A673 (cell line): ENCODE data around the gene OAS1. TPM values are rescaled to one million over a fixed set of nuclear protein-coding genes. Genes with fewer than 3 reads are reported as not detected.

Experiments used
- BruUV-seq: library from RNA; stranded (reverse); fragments of 400-500 nt; replicated peaks from 2 replicates; lab custom pipeline; 2021; lab: Mats Ljungman, UMichigan
- CTCF ChIA-PET: fragments of 300-600 bp; sonication (Branson Sonifier 250); formaldehyde crosslinking; loops from one replicate; lab custom pipeline; 2022; ENCODE audit warnings: antibody characterized with exemption; lab: Charles Lee
- POLR2A ChIA-PET: fragments of 300-600 bp; sonication (Branson Sonifier 250); formaldehyde crosslinking; loops from one replicate; lab custom pipeline; 2022; ENCODE audit warnings: antibody characterized with exemption; ENCODE audit not compliant: low non-redundant PET; lab: Charles Lee
- DNase-seq: peaks from one replicate; pipeline ENCODE4 v3.0.0-alpha.2; 2015; ENCODE audit warnings: low spot score
- H3K27ac ChIP-seq: fragments of 200-600 bp; sonication (generic); 2 replicates; pipeline ENCODE4 v1.5.1; 2016; ENCODE audit warnings: mixed run types, low read depth, mild to moderate bottlenecking, mixed read lengths, antibody characterized with exemption, low read length; ENCODE audit not compliant: poor library complexity, severe bottlenecking
- H3K27me3 ChIP-seq: fragments of 200-600 bp; sonication (generic); replicated peaks from 2 replicates; pipeline ENCODE4 v1.6.1; 2017; ENCODE audit warnings: mixed run types, low read depth, mild to moderate bottlenecking, mixed read lengths, antibody characterized with exemption, low read length; ENCODE audit not compliant: insufficient read depth, poor library complexity
- H3K36me3 ChIP-seq: fragments of 200-600 bp; sonication (generic); 2 replicates; pipeline ENCODE4 v1.6.1; 2016; ENCODE audit warnings: mixed run types, mild to moderate bottlenecking, mixed read lengths, antibody characterized with exemption, low read length; ENCODE audit not compliant: insufficient read depth, poor library complexity, severe bottlenecking
- H3K4me1 ChIP-seq: fragments of 200-600 bp; sonication (generic); 2 replicates; pipeline ENCODE4 v1.6.1; 2017; ENCODE audit warnings: mixed run types, mild to moderate bottlenecking, mixed read lengths, antibody characterized with exemption, low read length; ENCODE audit not compliant: insufficient read depth, poor library complexity, severe bottlenecking
- H3K4me3 ChIP-seq: fragments of 200-600 bp; sonication (generic); 2 replicates; pipeline ENCODE4 v1.5.1; 2016; ENCODE audit warnings: low read depth, mixed run types, mild to moderate bottlenecking, mixed read lengths, low read length; ENCODE audit not compliant: poor library complexity, severe bottlenecking
- H3K9me3 ChIP-seq: fragments of 200-600 bp; sonication (generic); 2 replicates; pipeline ENCODE4 v1.6.1; 2016; ENCODE audit warnings: mixed run types, low read depth, mild to moderate bottlenecking, mixed read lengths, antibody characterized with exemption, low read length; ENCODE audit not compliant: poor library complexity, severe bottlenecking
- EZH2 ChIP-seq: fragments of 200-600 bp; sonication (generic); IDR thresholded peaks from 2 replicates; pipeline ENCODE4 v1.6.1; 2017; ENCODE audit warnings: borderline replicate concordance, low read depth, mild to moderate bottlenecking, mixed read lengths, antibody characterized with exemption, low read length; ENCODE audit not compliant: poor library complexity, severe bottlenecking
- intact Hi-C: fragments of 100-400 bp; cut with micrococcal nuclease; formaldehyde crosslinking; loops from one replicate; pipeline ENCODE4 v1.10.0; 2022; ENCODE audit not compliant: unreplicated experiment
- total RNA-seq: library from RNA; stranded (reverse); gene quantifications from 2 replicates; pipeline ENCODE4 v1.2.3, GENCODE V29; 2021
- TF ChIP-seq, protein P1 (sequence below): fragments of 300-800, 200-600 bp; sonication (generic); conservative IDR thresholded peaks from 2 replicates; pipeline ENCODE4 v1.5.1; 2017; ENCODE audit warnings: low read depth, mild to moderate bottlenecking, antibody characterized with exemption, low read length, moderate library complexity, mixed read lengths

OAS1 gene
- total RNA-seq, 1 experiment from 2014 or later = 12.4 TPM

DNA sequence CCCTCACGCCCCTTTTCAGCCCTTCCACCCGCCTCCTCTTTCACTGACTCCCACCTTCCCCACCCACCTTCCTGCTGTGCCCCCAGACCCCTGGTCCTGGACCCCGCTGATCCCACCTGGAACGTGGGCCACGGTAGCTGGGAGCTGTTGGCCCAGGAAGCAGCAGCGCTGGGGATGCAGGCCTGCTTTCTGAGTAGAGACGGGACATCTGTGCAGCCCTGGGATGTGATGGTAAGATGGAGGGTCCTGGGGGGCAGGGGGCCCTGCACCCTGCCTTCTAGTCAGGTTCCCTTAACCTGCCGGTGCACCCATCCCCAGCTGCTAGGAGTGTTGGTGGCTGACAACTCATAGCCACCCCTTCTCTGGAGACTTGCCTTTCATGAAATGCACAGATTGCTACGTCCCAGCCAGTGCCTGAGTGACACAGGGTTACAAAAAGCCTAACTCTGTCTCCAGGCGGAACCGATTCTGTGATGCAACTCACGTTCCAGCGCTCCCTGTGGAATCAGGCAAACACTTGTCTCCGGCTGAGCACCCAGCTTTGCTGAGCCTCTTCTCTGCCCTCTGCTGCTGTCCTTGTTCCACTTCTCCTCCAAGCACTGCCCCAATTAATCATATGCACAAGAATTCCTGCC lies 56.6 kb downstream of the OAS1 start:
- no peak overlapping the region for H3K4me3 ChIP-seq
- H3K27me3 ChIP-seq = no peaks in the 10 kb centered on the region
- BruUV-seq = no TSS peak
- H3K9me3 ChIP-seq = no peaks in the 10 kb centered on the region
- DNase-seq = no peak
- H3K27ac ChIP-seq = no peak overlapping the region
- CTCF ChIA-PET = no interaction called here
- TF ChIP-seq EZH2 = no peak
- TF ChIP-seq, protein P1, sequence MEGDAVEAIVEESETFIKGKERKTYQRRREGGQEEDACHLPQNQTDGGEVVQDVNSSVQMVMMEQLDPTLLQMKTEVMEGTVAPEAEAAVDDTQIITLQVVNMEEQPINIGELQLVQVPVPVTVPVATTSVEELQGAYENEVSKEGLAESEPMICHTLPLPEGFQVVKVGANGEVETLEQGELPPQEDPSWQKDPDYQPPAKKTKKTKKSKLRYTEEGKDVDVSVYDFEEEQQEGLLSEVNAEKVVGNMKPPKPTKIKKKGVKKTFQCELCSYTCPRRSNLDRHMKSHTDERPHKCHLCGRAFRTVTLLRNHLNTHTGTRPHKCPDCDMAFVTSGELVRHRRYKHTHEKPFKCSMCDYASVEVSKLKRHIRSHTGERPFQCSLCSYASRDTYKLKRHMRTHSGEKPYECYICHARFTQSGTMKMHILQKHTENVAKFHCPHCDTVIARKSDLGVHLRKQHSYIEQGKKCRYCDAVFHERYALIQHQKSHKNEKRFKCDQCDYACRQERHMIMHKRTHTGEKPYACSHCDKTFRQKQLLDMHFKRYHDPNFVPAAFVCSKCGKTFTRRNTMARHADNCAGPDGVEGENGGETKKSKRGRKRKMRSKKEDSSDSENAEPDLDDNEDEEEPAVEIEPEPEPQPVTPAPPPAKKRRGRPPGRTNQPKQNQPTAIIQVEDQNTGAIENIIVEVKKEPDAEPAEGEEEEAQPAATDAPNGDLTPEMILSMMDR = no peak
- H3K36me3 ChIP-seq = peaks cover 5% of the 10 kb centered on the region
- POLR2A ChIA-PET = no interaction called here
- intact Hi-C loops = no loop called here
- no peaks in the 10 kb centered on the region for H3K4me1 ChIP-seq

DNA sequence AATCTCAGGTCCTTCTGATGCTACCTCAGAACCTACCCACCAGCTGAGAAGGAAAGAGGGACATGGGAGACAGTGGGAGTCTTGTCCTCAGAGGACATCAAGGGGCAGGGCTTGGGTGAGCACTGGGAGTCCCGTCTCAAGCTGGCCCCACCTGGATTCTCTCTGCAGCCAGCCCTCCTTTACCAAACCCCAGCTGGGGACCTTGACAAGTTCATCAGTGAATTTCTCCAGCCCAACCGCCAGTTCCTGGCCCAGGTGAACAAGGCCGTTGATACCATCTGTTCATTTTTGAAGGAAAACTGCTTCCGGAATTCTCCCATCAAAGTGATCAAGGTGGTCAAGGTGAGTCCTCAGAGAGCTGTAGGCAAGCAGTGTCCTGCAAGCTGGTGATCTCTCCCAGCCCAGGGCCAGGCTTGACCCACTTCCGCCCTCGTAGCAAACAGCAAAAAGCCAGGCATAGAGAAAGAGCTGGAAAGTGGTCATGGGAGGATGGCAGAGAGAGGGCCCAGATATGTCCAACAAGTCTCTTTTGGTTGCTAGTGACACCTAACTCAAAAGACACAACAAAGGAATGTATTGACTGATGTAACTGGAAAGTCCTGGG lies 57.4 kb downstream of the OAS1 start:
- POLR2A ChIA-PET = no interaction called here
- H3K36me3 ChIP-seq = peaks cover 5% of the 10 kb centered on the region
- H3K27ac ChIP-seq = no peak overlapping the region
- no peaks in the 10 kb centered on the region for H3K27me3 ChIP-seq
- H3K9me3 ChIP-seq = no peaks in the 10 kb centered on the region
- intact Hi-C loops = no loop called here
- H3K4me1 ChIP-seq = no peaks in the 10 kb centered on the region
- no peak overlapping the region for H3K4me3 ChIP-seq
- no peak for DNase-seq
- TF ChIP-seq EZH2 = no peak
- TF ChIP-seq, protein P1 = no peak
- CTCF ChIA-PET = no interaction called here
- BruUV-seq = no TSS peak

DNA sequence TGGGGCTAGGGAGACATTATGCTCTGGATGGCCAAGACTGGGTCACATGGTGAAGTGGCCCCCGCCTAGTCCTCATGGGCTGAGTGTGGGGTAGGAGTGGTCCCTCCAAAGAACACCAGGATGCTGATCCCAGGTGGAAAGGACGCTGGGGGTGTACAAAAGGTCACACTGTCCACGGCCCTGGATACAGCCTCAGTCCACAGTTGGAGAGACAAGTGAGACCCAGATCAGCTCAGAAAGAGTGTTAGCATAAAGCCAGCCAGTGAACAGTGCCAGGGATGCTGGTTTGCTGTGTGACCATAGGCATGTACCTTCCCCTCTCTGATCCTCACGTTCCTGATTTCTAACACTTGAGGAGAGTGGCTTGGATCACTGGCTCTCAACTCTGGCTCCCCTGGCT lies 58.2 kb downstream of the OAS1 start:
- peaks cover 5% of the 10 kb centered on the region for H3K36me3 ChIP-seq
- ChIA-PET POLR2A (interaction anchor here (0.6 kb wide), 1 partner anchor 7 kb away, joined by 3 read pairs; no protein-coding TSS in a partner anchor), CTCF (no interaction called here)
- no peak for TF ChIP-seq EZH2
- TF ChIP-seq, protein P1 = no peak
- intact Hi-C loops = no loop called here
- no peak overlapping the region for H3K4me3 ChIP-seq
- no peaks in the 10 kb centered on the region for H3K9me3 ChIP-seq
- H3K27ac ChIP-seq = no peak overlapping the region
- no TSS peak for BruUV-seq
- H3K4me1 ChIP-seq = no peaks in the 10 kb centered on the region
- no peak for DNase-seq
- H3K27me3 ChIP-seq = no peaks in the 10 kb centered on the region
